SK-N-SH (cell line): ENCODE data around the gene CHID1.

ENCODE experiments used
- CHD2 ChIP-seq: fragments of 150-350 bp; IDR thresholded peaks from 2 replicates; pipeline ENCODE4 v1.6.1; 2018; ENCODE audit warnings: low read length; ENCODE audit not compliant: partially characterized antibody
- CTCF ChIP-seq: fragments of 200-600 bp; sonication (generic); IDR thresholded peaks from 2 replicates; pipeline ENCODE4 v1.6.1; 2017; ENCODE audit warnings: antibody characterized with exemption, mild to moderate bottlenecking, moderate library complexity
- ELF1 ChIP-seq: IDR thresholded peaks from 2 replicates; pipeline ENCODE4 v1.4.0; 2012
- GATA2 ChIP-seq: sonication (generic); formaldehyde crosslinking; IDR thresholded peaks from 2 replicates; pipeline ENCODE4 v1.5.0; 2020; ENCODE audit warnings: mild to moderate bottlenecking, missing genetic modification reagents
- MXI1 ChIP-seq: IDR thresholded peaks from 2 replicates; pipeline ENCODE4 v1.6.1; 2012; ENCODE audit warnings: mild to moderate bottlenecking, low read depth, low read length, improper control_type of control experiment
- YY1 ChIP-seq: IDR thresholded peaks from 2 replicates; pipeline ENCODE4 v1.4.0; 2012; ENCODE audit warnings: low read depth, mild to moderate bottlenecking

GRCh38 chr11:833114-833791, 77.4 kb downstream of the CHID1 start:
- TF ChIP-seq CTCF (no peak), GATA2 (no peak), MXI1 (peak; percentile 47; the same call in 1 of the 2 replicates), CHD2 (no peak), YY1 (no peak), ELF1 (no peak)
